ENCODE results near the gene PVALEF. TPM values are rescaled to one million over a fixed set of nuclear protein-coding genes. Genes with fewer than 3 reads are reported as not detected.
A peak's percentile ranks its signal among the peaks of the same experiment; 100 is the strongest.

The PVALEF gene
- total and polyA plus RNA-seq, 8 donors = 0.11 to 0.74 (median 0.25) TPM; not detected in 2

DNA sequence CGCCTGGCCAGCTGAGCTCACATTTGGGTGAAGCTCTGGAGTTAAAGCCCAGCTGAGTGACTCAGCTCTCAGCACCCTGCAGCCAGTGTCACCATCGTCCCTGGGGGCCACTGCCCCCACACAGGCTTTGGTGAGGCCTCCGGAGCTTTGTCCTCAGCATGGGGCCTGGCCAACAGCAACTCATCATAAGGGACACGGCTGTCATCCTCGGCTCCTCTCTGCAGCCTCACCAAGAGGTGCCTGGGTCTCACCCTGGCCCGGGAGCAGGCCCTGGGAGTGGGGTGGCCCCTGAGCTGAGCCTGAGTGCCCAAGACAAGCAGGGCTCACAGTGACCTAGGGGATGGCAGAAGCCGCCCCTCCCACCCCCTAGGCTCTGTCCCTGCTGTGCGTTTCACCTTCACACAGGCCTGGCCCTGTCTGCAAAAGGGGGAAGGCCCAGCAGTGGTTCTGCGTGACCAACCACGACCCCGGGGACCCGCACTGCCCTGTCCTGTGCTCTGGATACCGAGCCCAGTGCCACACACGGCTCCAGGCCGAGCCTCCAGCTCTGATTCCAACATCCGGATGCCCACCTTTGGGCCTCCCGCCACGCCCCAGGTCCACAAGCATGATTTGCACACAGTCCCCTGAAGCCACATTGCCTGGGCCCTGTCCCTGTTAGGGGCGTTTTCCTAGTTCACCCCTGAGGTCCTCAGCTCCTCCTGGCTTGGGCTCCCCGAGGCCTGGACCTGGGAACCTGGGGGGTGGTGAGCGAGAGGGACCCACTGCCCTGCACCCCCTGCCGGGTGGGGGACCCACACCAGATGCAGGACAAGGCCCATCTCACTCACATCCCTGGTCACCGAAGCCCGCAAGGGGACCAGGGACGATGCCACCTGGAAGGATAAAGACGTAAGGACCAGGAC, 22.5 kb downstream of the PVALEF start:
- DNase-seq (no peak), ATAC-seq (no peak)
- intact Hi-C loops (cut with DNase I) = no loop called here
- TF ChIP-seq, protein P1, sequence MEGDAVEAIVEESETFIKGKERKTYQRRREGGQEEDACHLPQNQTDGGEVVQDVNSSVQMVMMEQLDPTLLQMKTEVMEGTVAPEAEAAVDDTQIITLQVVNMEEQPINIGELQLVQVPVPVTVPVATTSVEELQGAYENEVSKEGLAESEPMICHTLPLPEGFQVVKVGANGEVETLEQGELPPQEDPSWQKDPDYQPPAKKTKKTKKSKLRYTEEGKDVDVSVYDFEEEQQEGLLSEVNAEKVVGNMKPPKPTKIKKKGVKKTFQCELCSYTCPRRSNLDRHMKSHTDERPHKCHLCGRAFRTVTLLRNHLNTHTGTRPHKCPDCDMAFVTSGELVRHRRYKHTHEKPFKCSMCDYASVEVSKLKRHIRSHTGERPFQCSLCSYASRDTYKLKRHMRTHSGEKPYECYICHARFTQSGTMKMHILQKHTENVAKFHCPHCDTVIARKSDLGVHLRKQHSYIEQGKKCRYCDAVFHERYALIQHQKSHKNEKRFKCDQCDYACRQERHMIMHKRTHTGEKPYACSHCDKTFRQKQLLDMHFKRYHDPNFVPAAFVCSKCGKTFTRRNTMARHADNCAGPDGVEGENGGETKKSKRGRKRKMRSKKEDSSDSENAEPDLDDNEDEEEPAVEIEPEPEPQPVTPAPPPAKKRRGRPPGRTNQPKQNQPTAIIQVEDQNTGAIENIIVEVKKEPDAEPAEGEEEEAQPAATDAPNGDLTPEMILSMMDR (IDR thresholded peaks at IDR 0.05) = no peak
- Histone ChIP-seq H3K27me3 (peaks cover 0 to 22% of the 10 kb centered on the region in 2 donors), H3K27ac (no peak overlapping the region), H3K4me1 (no peaks in the 10 kb centered on the region), H3K9me3 (no peaks in the 10 kb centered on the region), H3K36me3 (peaks cover 0 to 25% of the 10 kb centered on the region in 2 donors), H3K4me3 (no peak overlapping the region)

DNA sequence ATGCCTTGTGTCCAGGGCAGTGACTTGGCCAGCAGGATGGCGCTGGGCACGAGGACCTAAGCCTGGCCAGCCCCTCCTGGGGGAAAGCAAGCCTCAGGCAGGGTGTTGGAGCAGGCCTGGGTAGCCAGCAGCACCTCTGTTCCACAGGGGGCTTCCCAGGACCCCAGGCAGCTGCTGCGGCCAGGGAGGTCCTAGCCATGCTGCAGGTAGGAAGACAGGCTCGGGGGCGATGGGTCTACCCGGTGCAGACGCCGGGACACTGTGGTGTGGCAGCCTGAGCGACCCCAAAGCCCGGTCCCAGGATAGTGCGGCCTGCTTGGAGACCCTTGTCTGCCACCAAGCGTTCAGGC, 23.2 kb downstream of the PVALEF start:
- H3K4me3 ChIP-seq = no peak overlapping the region
- TF ChIP-seq, protein P1 (IDR thresholded peaks at IDR 0.05) = no peak
- H3K27ac ChIP-seq = no peak overlapping the region
- peaks cover 0 to 16% of the 10 kb centered on the region in 2 donors for H3K27me3 ChIP-seq
- H3K4me1 ChIP-seq = no peaks in the 10 kb centered on the region
- ATAC-seq (no peak), DNase-seq (no peak)
- no peaks in the 10 kb centered on the region for H3K9me3 ChIP-seq
- peaks cover 0 to 25% of the 10 kb centered on the region in 2 donors for H3K36me3 ChIP-seq
- intact Hi-C loops (cut with DNase I) = no loop called here

DNA sequence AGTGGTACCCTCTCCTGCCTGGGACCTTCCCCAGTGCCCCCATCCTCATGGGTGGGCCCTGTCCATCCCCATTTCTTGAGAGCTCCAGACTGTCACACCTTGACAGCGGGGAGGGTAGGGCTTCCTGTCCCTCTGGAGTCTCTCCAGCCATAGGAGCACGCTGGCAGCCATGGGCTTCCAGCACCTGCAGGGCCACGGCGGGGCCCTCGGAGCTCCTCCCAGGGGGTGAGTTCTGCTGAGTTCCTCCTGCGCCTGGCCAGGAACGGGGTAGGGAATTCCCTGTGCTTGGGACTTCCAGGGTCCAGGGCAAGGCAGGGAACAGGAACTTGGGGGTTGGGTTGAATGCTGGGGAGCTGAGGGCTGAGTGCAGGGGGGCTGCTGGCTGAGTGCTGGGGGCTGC, 23.7 kb downstream of the PVALEF start:
- no peak for ATAC-seq
- no peak overlapping the region for H3K27ac ChIP-seq

DNA sequence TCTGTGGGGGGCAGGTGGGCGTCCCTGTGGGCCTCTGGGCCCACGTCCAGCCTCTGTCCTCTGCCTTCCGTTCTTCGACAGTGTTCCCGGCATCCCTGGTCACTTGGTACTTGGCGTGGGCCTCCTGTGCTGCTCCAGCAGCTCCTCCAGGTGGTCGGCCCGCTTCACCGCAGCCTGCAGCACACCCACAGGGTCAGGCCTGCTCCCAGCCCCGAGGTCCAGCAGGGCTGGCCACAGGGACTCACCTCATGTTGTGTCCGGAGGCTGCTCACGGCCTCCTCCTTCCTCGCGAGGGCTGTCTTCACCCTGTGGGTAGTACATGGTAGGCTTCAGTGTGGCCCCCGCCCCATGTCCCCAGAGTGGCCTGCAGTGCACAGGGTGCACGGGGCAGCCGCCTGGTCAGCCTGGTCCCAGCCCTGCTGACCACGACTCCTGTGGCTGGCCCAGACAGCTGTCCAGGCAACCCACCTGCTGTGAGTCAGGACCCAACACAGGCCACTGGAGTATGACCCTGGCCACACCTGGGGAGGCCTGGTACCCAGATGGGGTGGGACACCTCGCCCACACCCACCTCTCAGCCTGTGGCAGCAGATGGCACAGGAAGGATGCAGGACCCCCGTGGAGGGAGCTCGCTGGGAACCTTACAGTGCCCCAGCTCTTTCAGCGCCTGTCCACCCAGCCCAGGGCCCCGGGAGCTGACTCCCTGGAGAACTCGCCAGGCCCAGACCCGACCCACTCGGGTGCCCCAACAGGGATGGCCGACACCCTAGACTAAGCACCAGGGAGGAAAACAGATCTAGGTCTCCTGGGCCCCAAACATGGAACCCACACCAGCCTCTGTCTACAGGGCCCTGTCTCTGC, 24.6 kb downstream of the PVALEF start:
- Histone ChIP-seq H3K4me1 (no peaks in the 10 kb centered on the region), H3K27me3 (peaks cover 0 to 1% of the 10 kb centered on the region in 2 donors), H3K9me3 (no peaks in the 10 kb centered on the region), H3K4me3 (no peak overlapping the region), H3K27ac (no peak overlapping the region), H3K36me3 (peaks cover 0 to 31% of the 10 kb centered on the region in 2 donors)
- DNase-seq = no peak
- intact Hi-C loops (cut with DNase I) = no loop called here
- TF ChIP-seq, protein P1 (IDR thresholded peaks at IDR 0.05) = no peak
- peak; percentile 14 for ATAC-seq

More for the DNA sequence above, 23.7 kb downstream of the PVALEF start:
- no peaks in the 10 kb centered on the region for H3K9me3 ChIP-seq
- peaks cover 0 to 25% of the 10 kb centered on the region in 2 donors for H3K36me3 ChIP-seq
- H3K27me3 ChIP-seq = peaks cover 0 to 10% of the 10 kb centered on the region in 2 donors
- TF ChIP-seq, protein P1 (IDR thresholded peaks at IDR 0.05) = no peak
- intact Hi-C loops (cut with DNase I) = no loop called here
- no peaks in the 10 kb centered on the region for H3K4me1 ChIP-seq
- no peak for DNase-seq
- H3K4me3 ChIP-seq = no peak overlapping the region

DNA sequence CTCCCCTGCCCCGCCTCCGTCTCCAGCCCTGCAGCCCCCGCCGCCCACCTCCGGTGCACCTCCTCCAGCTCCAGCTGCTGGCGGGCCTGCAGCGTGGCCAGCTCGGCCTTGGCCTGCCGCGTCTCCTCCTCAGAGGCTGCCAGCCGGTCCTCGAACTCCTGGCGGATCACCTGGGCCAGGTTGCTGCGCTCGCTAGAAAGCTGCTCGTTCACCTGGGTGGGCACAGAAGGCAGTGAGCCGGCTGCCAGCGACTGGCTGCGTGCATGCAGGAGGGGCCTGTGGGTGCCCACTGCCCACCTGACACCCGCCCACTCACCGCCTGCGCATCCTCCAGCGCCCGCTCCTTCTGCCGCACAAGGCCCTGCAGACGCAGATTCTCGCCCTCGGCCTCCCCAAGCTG, 25.3 kb downstream of the PVALEF start:
- TF ChIP-seq, protein P1 (IDR thresholded peaks at IDR 0.05) = no peak
- DNase-seq = no peak

More for the DNA sequence above, 25.3 kb downstream of the PVALEF start:
- intact Hi-C loops (cut with DNase I) = no loop called here
- H3K27ac ChIP-seq = no peak overlapping the region
- ATAC-seq = no peak
- H3K9me3 ChIP-seq = no peaks in the 10 kb centered on the region
- no peaks in the 10 kb centered on the region for H3K27me3 ChIP-seq
- H3K36me3 ChIP-seq = peaks cover 0 to 38% of the 10 kb centered on the region in 2 donors
- H3K4me3 ChIP-seq = no peak overlapping the region
- no peaks in the 10 kb centered on the region for H3K4me1 ChIP-seq

All from left lung (tissue), 10 donors.